AG10803 (cell line): Measurements from ENCODE around the gene PPP1R14C.

Experiments used
- DNase-seq: peaks from one replicate; pipeline ENCODE4 v3.0.0; 2010; ENCODE audit warnings: low read depth
- H3K4me3 ChIP-seq: 2 replicates; pipeline ENCODE4 v1.5.1; 2011; ENCODE audit warnings: mild to moderate bottlenecking, low read length, control low read depth
- CTCF ChIP-seq: conservative IDR thresholded peaks from 2 replicates; pipeline ENCODE4 v1.5.1; 2011; ENCODE audit warnings: mild to moderate bottlenecking, low read length, control low read depth, inconsistent platforms

PPP1R14C gene

GRCh38 chr6:150254770-150255169 lies 111.9 kb downstream of the PPP1R14C start:
- TF ChIP-seq CTCF: no peak
- no peak overlapping the region for H3K4me3 ChIP-seq
- no peak for DNase-seq

- DNase-seq: no peak
These were observed 113.0 kb downstream of the PPP1R14C start for GRCh38 chr6:150255840-150256239.

GRCh38 chr6:150256618-150257272 lies 113.9 kb downstream of the PPP1R14C start:
- peak; percentile 91 for DNase-seq
- H3K4me3 ChIP-seq: no peak overlapping the region
- no peak for TF ChIP-seq CTCF

More at GRCh38 chr6:150255840-150256239, 113.0 kb downstream of the PPP1R14C start:
- TF ChIP-seq CTCF: no peak
- no peak overlapping the region for H3K4me3 ChIP-seq

GRCh38 chr6:150258381-150258780 lies 115.5 kb downstream of the PPP1R14C start:
- no peak for TF ChIP-seq CTCF
- no peak overlapping the region for H3K4me3 ChIP-seq
- DNase-seq: no peak

- DNase-seq: no peak
- no peak overlapping the region for H3K4me3 ChIP-seq
- no peak for TF ChIP-seq CTCF
These were observed 118.1 kb downstream of the PPP1R14C start for GRCh38 chr6:150260931-150261330.

GRCh38 chr6:150261997-150262697 lies 119.3 kb downstream of the PPP1R14C start:
- no peak overlapping the region for H3K4me3 ChIP-seq
- no peak for DNase-seq
- no peak for TF ChIP-seq CTCF
